Measurements from ENCODE around the gene EREG.

EREG gene

GRCh38 chr4:74433043-74433442 is 68.1 kb downstream of the EREG start:
- no peak for ATAC-seq
- TF ChIP-seq SNAI2 (CRISPR knock-in tag; IDR thresholded peaks at IDR 0.05) (no peak), OSR1 (CRISPR knock-in tag; IDR thresholded peaks at IDR 0.05) (no peak), ZNF8 (CRISPR knock-in tag; IDR thresholded peaks at IDR 0.05) (no peak), GLIS3 (CRISPR knock-in tag; IDR thresholded peaks at IDR 0.05) (no peak), ESRRG (CRISPR knock-in tag; IDR thresholded peaks at IDR 0.05) (no peak), ZC3H10 (CRISPR knock-in tag; IDR thresholded peaks at IDR 0.05) (no peak), ZFP30 (CRISPR knock-in tag; IDR thresholded peaks at IDR 0.05) (no peak), ISL1 (CRISPR knock-in tag; IDR thresholded peaks at IDR 0.05) (no peak), ARNTL (CRISPR knock-in tag; IDR thresholded peaks at IDR 0.05; ENCODE audit: borderline replicate concordance, low read depth) (no peak), RARB (CRISPR knock-in tag; IDR thresholded peaks at IDR 0.05) (no peak), CSRNP3 (CRISPR knock-in tag; IDR thresholded peaks at IDR 0.05) (no peak), ZNF70 (CRISPR knock-in tag; IDR thresholded peaks at IDR 0.05) (no peak), ZFP3 (CRISPR knock-in tag; IDR thresholded peaks at IDR 0.05) (no peak), PPARA (CRISPR knock-in tag; IDR thresholded peaks at IDR 0.05; ENCODE audit: borderline replicate concordance) (no peak)

GRCh38 chr4:74433541-74434172 is 68.7 kb downstream of the EREG start:
- ATAC-seq = peak; percentile 95
- TF ChIP-seq TOX (CRISPR knock-in tag; IDR thresholded peaks at IDR 0.05; ENCODE audit: borderline replicate concordance) (no peak), OSR1 (CRISPR knock-in tag; IDR thresholded peaks at IDR 0.05) (no peak), ZC3H10 (CRISPR knock-in tag; IDR thresholded peaks at IDR 0.05) (no peak), ISL1 (CRISPR knock-in tag; IDR thresholded peaks at IDR 0.05) (no peak), ZNF8 (CRISPR knock-in tag; IDR thresholded peaks at IDR 0.05) (no peak), CSRNP3 (CRISPR knock-in tag; IDR thresholded peaks at IDR 0.05) (no peak)

GRCh38 chr4:74435296-74435695 is 70.4 kb downstream of the EREG start:
- no peak for ATAC-seq
- no peak for TF ChIP-seq ZFP30 (CRISPR knock-in tag; IDR thresholded peaks at IDR 0.05)
- no peak for TF ChIP-seq GLIS3 (CRISPR knock-in tag; IDR thresholded peaks at IDR 0.05)
- TF ChIP-seq POU6F1 (CRISPR knock-in tag; IDR thresholded peaks at IDR 0.05; ENCODE audit: borderline replicate concordance, low read depth) = no peak
- no peak for TF ChIP-seq ZNF8 (CRISPR knock-in tag; IDR thresholded peaks at IDR 0.05)
- no peak for TF ChIP-seq ARNTL (CRISPR knock-in tag; IDR thresholded peaks at IDR 0.05; ENCODE audit: borderline replicate concordance, low read depth)
- TF ChIP-seq ZC3H10 (CRISPR knock-in tag; IDR thresholded peaks at IDR 0.05) = no peak
- TF ChIP-seq ZFP3 (CRISPR knock-in tag; IDR thresholded peaks at IDR 0.05) = no peak
- no peak for TF ChIP-seq TCF4 (CRISPR knock-in tag; IDR thresholded peaks at IDR 0.05; ENCODE audit: borderline replicate concordance)
- TF ChIP-seq OSR1 (CRISPR knock-in tag; IDR thresholded peaks at IDR 0.05) = no peak
- TF ChIP-seq ESRRG (CRISPR knock-in tag; IDR thresholded peaks at IDR 0.05) = no peak
- TF ChIP-seq ZNF70 (CRISPR knock-in tag; IDR thresholded peaks at IDR 0.05) = no peak
- no peak for TF ChIP-seq TSHZ2 (CRISPR knock-in tag; IDR thresholded peaks at IDR 0.05)
- no peak for TF ChIP-seq PPARA (CRISPR knock-in tag; IDR thresholded peaks at IDR 0.05; ENCODE audit: borderline replicate concordance)

- ATAC-seq = no peak
- no peak for TF ChIP-seq CSDC2 (CRISPR knock-in tag; IDR thresholded peaks at IDR 0.05)
- no peak for TF ChIP-seq POU6F1 (CRISPR knock-in tag; IDR thresholded peaks at IDR 0.05; ENCODE audit: borderline replicate concordance, low read depth)
- no peak for TF ChIP-seq TOX (CRISPR knock-in tag; IDR thresholded peaks at IDR 0.05; ENCODE audit: borderline replicate concordance)
- no peak for TF ChIP-seq ZC3H10 (CRISPR knock-in tag; IDR thresholded peaks at IDR 0.05)
- TF ChIP-seq CSRNP3 (CRISPR knock-in tag; IDR thresholded peaks at IDR 0.05) = no peak
- no peak for TF ChIP-seq ZFP30 (CRISPR knock-in tag; IDR thresholded peaks at IDR 0.05)
- no peak for TF ChIP-seq GLIS3 (CRISPR knock-in tag; IDR thresholded peaks at IDR 0.05)
- TF ChIP-seq ZFP3 (CRISPR knock-in tag; IDR thresholded peaks at IDR 0.05) = no peak
- TF ChIP-seq CREB5 (CRISPR knock-in tag; IDR thresholded peaks at IDR 0.05; ENCODE audit: low read depth) = no peak
Observed at GRCh38 chr4:74437866-74438265, 72.9 kb downstream of the EREG start.

Measured in SK-N-SH treated with all-trans-retinoic acid at 6 μM for 48 hours (cell line).